ENCODE data around the gene RGS19. TPM values are rescaled to one million over a fixed set of nuclear protein-coding genes. Genes with fewer than 3 reads are reported as not detected.
A peak's percentile ranks its signal among the peaks of the same experiment; 100 is the strongest.
"Not testable (repeated sequence)": the region's sequence is repeated elsewhere in the genome, so short reads cannot be mapped to it uniquely, and the experiment has no call there.

Gene RGS19
- total and polyA plus RNA-seq, 2 donors: 27.2 to 42.8 TPM

DNA sequence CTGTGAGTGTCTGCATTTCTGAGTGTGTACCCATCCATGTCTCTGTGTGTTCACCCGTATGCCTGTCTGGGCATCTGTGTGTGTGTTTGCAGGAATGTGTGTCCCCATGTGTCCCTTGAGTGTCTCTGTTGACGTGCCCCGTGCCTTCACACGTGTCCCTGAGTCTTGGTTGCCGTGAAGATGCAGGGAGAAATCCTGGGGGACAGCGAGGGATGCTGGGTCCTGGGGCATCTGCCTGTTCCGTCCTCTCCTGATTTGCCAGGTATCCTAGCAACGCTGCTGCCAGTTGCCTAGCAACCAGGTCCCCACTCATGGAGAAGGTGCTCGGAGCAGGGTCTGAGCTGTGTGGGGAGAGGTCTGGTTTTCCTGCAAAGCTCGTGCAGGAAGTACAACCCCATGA lies 10.8 kb upstream of the RGS19 start:
- Histone ChIP-seq H3K27me3 (ENCODE audit: control insufficient read depth in 2 of 2, insufficient read depth in 1 of 2, low read length in 1 of 2) (peaks cover 6 to 37% of the 10 kb centered on the region in 2 donors), H3K4me1 (ENCODE audit: control insufficient read depth in 2 of 2, insufficient read depth in 2 of 2, low read length in 2 of 2) (peaks cover 0 to 6% of the 10 kb centered on the region in 2 donors), H3K9me3 (ENCODE audit: control insufficient read depth in 2 of 2, insufficient read depth in 1 of 2, low read length in 1 of 2) (peaks cover 3 to 17% of the 10 kb centered on the region in 2 donors), H3K4me3 (ENCODE audit: low read length in 2 of 2) (no peak overlapping the region), H3K36me3 (ENCODE audit: control insufficient read depth in 2 of 2, insufficient read depth in 2 of 2, low read length in 1 of 2) (no peaks in the 10 kb centered on the region), H3K27ac (ENCODE audit: low read depth in 1 of 2, low read length in 1 of 2) (no peak overlapping the region)
- 94% methylated on average over 10 of the region's 10 CpGs for WGBS
- no peak for DNase-seq (ENCODE audit: low read depth in 6 of 9, low spot score in 9 of 9)

DNA sequence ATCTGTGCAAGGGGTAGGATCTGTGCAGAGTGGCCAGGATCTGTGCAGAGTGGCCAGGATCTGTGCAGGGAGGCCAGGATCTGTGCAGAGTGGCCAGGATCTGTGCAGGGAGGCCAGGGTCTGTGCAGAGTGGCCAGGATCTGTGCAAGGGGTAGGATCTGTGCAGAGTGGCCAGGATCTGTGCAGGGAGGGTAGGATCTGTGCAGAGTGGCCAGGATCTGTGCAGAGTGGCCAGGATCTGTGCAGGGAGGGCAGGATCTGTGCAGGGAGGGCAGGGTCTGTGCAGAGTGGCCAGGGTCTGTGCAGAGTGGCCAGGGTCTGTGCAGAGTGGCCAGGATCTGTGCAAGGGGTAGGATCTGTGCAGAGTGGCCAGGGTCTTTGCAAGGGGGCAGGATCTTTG lies 9.3 kb upstream of the RGS19 start:
- H3K4me3 ChIP-seq (ENCODE audit: low read length in 2 of 2); DNase-seq (ENCODE audit: low read depth in 6 of 9, low spot score in 9 of 9); H3K27ac ChIP-seq (ENCODE audit: low read depth in 1 of 2, low read length in 1 of 2); H3K36me3 ChIP-seq (ENCODE audit: control insufficient read depth in 2 of 2, insufficient read depth in 2 of 2, low read length in 1 of 2): not testable (repeated sequence)
- H3K27me3 ChIP-seq (ENCODE audit: control insufficient read depth in 2 of 2, insufficient read depth in 1 of 2, low read length in 1 of 2): peaks cover 22 to 53% of the 10 kb centered on the region in 2 donors
- peaks cover 8 to 14% of the 10 kb centered on the region in 2 donors for H3K4me1 ChIP-seq (ENCODE audit: control insufficient read depth in 2 of 2, insufficient read depth in 2 of 2, low read length in 2 of 2)
- H3K9me3 ChIP-seq (ENCODE audit: control insufficient read depth in 2 of 2, insufficient read depth in 1 of 2, low read length in 1 of 2): peaks cover 3 to 17% of the 10 kb centered on the region in 2 donors

DNA sequence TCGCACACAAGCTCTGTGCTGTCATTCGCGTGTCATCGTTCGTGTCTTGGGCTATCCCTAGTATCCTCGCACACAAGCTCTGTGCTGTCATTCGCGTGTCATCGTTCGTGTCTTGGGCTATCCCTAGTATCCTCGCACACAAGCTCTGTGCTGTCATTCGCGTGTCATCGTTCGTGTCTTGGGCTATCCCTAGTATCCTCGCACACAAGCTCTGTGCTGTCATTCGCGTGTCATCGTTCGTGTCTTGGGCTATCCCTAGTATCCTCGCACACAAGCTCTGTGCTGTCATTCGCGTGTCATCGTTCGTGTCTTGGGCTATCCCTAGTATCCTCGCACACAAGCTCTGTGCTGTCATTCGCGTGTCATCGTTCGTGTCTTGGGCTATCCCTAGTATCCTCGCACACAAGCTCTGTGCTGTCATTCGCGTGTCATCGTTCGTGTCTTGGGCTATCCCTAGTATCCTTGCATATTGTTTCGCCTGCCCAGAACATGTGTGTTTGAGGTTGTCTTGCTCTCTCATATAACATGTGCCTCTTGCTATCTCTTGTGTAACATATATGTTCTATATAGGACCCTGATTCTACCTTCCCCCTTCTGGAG lies 8.0 kb upstream of the RGS19 start:
- Histone ChIP-seq H3K27me3 (ENCODE audit: control insufficient read depth in 2 of 2, insufficient read depth in 1 of 2, low read length in 1 of 2) (peaks cover 31 to 61% of the 10 kb centered on the region in 2 donors), H3K9me3 (ENCODE audit: control insufficient read depth in 2 of 2, insufficient read depth in 1 of 2, low read length in 1 of 2) (peaks cover 3 to 22% of the 10 kb centered on the region in 2 donors), H3K4me1 (ENCODE audit: control insufficient read depth in 2 of 2, insufficient read depth in 2 of 2, low read length in 2 of 2) (peaks cover 14 to 24% of the 10 kb centered on the region in 2 donors)
- H3K36me3 ChIP-seq (ENCODE audit: control insufficient read depth in 2 of 2, insufficient read depth in 2 of 2, low read length in 1 of 2); H3K4me3 ChIP-seq (ENCODE audit: low read length in 2 of 2); DNase-seq (ENCODE audit: low read depth in 6 of 9, low spot score in 9 of 9); H3K27ac ChIP-seq (ENCODE audit: low read depth in 1 of 2, low read length in 1 of 2): not testable (repeated sequence)
- WGBS: over 99% methylated on average over 6 of the region's 36 CpGs

DNA sequence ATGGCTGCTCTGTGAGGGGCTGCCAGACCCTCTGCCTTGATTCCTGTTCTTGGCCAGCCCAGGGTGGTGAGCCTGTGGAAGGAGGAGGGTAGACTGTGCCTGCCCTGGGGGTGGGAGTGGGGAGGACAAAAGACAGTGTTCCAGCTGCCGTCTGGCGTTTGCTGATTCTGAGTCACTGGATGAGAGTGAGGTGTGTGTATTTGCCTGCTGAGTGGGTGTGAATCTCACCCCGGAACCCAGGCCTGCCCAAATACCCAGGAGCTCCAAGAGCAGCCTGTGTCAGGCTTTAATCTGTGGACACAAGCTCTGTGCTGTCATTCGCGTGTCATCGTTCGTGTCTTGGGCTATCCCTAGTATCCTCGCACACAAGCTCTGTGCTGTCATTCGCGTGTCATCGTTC lies 7.5 kb upstream of the RGS19 start:
- H3K4me3 ChIP-seq (ENCODE audit: low read length in 2 of 2): no peak overlapping the region
- H3K27ac ChIP-seq (ENCODE audit: low read depth in 1 of 2, low read length in 1 of 2): no peak overlapping the region
- DNase-seq (ENCODE audit: low read depth in 6 of 9, low spot score in 9 of 9): no peak
- H3K27me3 ChIP-seq (ENCODE audit: control insufficient read depth in 2 of 2, insufficient read depth in 1 of 2, low read length in 1 of 2): peaks cover 31 to 64% of the 10 kb centered on the region in 2 donors
- H3K4me1 ChIP-seq (ENCODE audit: control insufficient read depth in 2 of 2, insufficient read depth in 2 of 2, low read length in 2 of 2): peaks cover 16 to 24% of the 10 kb centered on the region in 2 donors
- H3K9me3 ChIP-seq (ENCODE audit: control insufficient read depth in 2 of 2, insufficient read depth in 1 of 2, low read length in 1 of 2): peaks cover 3 to 22% of the 10 kb centered on the region in 2 donors
- WGBS: 97% methylated on average over 10 of the region's 11 CpGs
- H3K36me3 ChIP-seq (ENCODE audit: control insufficient read depth in 2 of 2, insufficient read depth in 2 of 2, low read length in 1 of 2): no peaks in the 10 kb centered on the region

- no peaks in the 10 kb centered on the region for H3K36me3 ChIP-seq (ENCODE audit: control insufficient read depth in 2 of 2, insufficient read depth in 2 of 2, low read length in 1 of 2)
- peaks cover 36 to 83% of the 10 kb centered on the region in 2 donors for H3K27me3 ChIP-seq (ENCODE audit: control insufficient read depth in 2 of 2, insufficient read depth in 1 of 2, low read length in 1 of 2)
- H3K4me1 ChIP-seq (ENCODE audit: control insufficient read depth in 2 of 2, insufficient read depth in 2 of 2, low read length in 2 of 2): peaks cover 16 to 40% of the 10 kb centered on the region in 2 donors
- no peak overlapping the region for H3K4me3 ChIP-seq (ENCODE audit: low read length in 2 of 2)
- DNase-seq (ENCODE audit: low read depth in 6 of 9, low spot score in 9 of 9): no peak
- H3K27ac ChIP-seq (ENCODE audit: low read depth in 1 of 2, low read length in 1 of 2): no peak overlapping the region
- peaks cover 3 to 22% of the 10 kb centered on the region in 2 donors for H3K9me3 ChIP-seq (ENCODE audit: control insufficient read depth in 2 of 2, insufficient read depth in 1 of 2, low read length in 1 of 2)
- WGBS: 28% methylated on average over 23 of the region's 23 CpGs
These were observed 5.4 kb upstream of the RGS19 start for GRCh38 chr20:64084685-64085152.

DNA sequence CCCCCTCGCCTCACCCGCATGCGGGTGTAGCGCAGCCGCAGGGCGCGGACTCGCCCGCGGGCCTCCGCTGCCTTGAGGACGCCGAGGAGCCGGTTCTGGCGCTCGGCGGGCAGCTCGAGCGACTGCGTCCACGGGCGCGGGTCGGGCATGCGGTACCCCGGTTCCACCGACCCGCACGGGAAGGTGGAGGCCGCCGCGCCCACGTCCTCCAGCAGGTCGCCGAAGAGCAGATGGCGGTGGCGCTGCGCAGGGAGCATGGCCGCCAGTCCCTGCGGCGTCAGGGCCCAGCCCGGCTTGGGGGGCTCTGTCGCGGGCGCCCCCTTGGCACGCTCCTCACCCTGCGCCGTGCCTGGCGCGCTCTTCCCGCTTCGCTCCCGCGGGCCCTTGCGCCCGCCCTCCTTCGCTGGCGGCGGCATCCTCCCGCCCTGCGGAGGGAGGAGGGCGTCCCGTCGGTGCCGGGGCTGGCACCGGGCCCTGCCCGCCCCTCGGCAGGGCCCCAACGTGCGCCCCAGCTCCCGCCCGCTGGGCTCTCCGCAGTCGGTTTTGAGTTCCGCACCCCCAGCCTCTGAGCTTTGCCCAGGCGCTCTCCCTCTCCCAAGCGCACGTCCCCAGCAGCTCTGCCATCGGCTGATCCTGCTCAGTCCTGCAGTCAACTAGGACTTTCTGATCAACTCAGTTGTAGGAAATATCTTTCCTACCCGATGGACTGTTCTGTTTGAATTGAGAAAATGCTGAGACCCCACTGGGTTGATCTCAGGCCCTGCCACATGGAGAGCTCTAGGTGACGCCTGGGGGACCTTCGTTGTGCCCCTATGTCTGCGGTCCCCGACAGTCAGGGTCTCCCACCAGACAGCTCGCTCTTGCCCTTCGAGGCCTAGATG lies 4.7 kb upstream of the RGS19 start, which contains the start of gene LKAAEAR1:
TSS of gene LKAAEAR1 (minus strand) at position 595 of the 881 bp plus-strand sequence. CDS start at position 416, 179 bp downstream.
- peaks cover 18 to 43% of the 10 kb centered on the region in 2 donors for H3K4me1 ChIP-seq (ENCODE audit: control insufficient read depth in 2 of 2, insufficient read depth in 2 of 2, low read length in 2 of 2)
- peaks cover 3 to 22% of the 10 kb centered on the region in 2 donors for H3K9me3 ChIP-seq (ENCODE audit: control insufficient read depth in 2 of 2, insufficient read depth in 1 of 2, low read length in 1 of 2)
- DNase-seq (ENCODE audit: low read depth in 6 of 9, low spot score in 9 of 9): no peak
- 2% methylated on average over 86 of the region's 86 CpGs for WGBS
- H3K27ac ChIP-seq (ENCODE audit: low read depth in 1 of 2, low read length in 1 of 2): no peak within 1 kb of the TSS
- no peaks in the 10 kb centered on the region for H3K36me3 ChIP-seq (ENCODE audit: control insufficient read depth in 2 of 2, insufficient read depth in 2 of 2, low read length in 1 of 2)
- peak within 1 kb of the TSS; percentile 13 to 60 for H3K4me3 ChIP-seq (ENCODE audit: low read length in 2 of 2)
- H3K27me3 ChIP-seq (ENCODE audit: control insufficient read depth in 2 of 2, insufficient read depth in 1 of 2, low read length in 1 of 2): peaks cover 36 to 85% of the 10 kb centered on the region in 2 donors

DNA sequence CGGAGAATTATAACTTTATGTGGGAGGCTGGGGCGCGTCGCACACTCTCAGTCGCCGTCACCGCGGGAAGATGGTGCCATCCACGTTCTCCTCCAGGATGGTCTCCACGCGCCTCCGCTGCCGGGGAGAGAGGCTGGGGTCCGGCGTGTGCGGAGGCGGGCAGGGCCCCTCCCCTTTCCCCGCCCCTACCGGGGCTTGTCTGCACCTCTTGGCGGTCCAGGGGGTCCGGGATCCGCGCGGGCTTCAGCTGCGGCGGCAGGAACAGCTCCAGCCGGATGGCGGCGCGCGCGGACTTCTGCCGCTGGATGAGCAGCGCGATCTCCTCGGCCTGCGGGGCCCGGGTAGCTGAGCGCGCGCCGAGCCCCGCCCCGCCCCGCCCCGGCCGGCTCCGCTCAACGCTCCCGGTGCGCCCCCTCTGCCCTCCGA lies 4.1 kb upstream of the RGS19 start:
- Histone ChIP-seq H3K36me3 (ENCODE audit: control insufficient read depth in 2 of 2, insufficient read depth in 2 of 2, low read length in 1 of 2) (no peaks in the 10 kb centered on the region), H3K4me1 (ENCODE audit: control insufficient read depth in 2 of 2, insufficient read depth in 2 of 2, low read length in 2 of 2) (peaks cover 24 to 50% of the 10 kb centered on the region in 2 donors), H3K27ac (ENCODE audit: low read depth in 1 of 2, low read length in 1 of 2) (no peak overlapping the region), H3K4me3 (ENCODE audit: low read length in 2 of 2) (peak overlapping the region; percentile 13 to 60), H3K9me3 (ENCODE audit: control insufficient read depth in 2 of 2, insufficient read depth in 1 of 2, low read length in 1 of 2) (peaks cover 3 to 22% of the 10 kb centered on the region in 2 donors), H3K27me3 (ENCODE audit: control insufficient read depth in 2 of 2, insufficient read depth in 1 of 2, low read length in 1 of 2) (peaks cover 36 to 85% of the 10 kb centered on the region in 2 donors)
- under 1% methylated on average over 52 of the region's 52 CpGs for WGBS
- peak in 3 of 9 donors; percentile 66 to 80 (median 68) for DNase-seq (ENCODE audit: low read depth in 6 of 9, low spot score in 9 of 9)

DNA sequence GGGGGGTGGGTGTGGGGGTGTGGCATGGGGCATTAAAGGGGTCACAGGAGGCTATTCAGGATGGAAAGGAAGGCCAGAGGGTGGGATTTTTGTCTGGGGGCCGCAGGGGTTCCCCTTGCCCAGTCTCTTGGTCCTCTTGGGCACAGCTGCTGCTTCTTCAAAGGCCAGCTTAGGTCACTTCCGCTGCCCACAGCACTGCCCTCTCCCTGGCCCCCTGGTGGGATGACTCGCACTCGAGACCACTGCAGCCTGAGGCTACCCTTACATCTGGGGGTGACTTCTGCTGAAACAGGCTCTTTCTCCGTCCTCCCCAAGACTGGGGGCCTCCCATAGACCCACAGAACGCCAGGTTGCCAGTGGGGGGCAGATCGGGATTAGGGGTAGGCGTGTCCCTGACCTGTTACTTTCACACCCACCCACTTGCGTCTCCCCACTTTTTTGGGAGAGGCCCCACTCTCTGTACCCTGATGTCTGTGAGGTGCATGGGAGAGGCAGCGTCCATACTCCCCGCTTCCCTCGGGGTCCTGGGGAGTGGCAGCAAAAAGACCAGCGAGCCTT lies 3.6 kb upstream of the RGS19 start:
- Histone ChIP-seq H3K4me1 (ENCODE audit: control insufficient read depth in 2 of 2, insufficient read depth in 2 of 2, low read length in 2 of 2) (peaks cover 29 to 55% of the 10 kb centered on the region in 2 donors), H3K36me3 (ENCODE audit: control insufficient read depth in 2 of 2, insufficient read depth in 2 of 2, low read length in 1 of 2) (no peaks in the 10 kb centered on the region), H3K27me3 (ENCODE audit: control insufficient read depth in 2 of 2, insufficient read depth in 1 of 2, low read length in 1 of 2) (peaks cover 36 to 81% of the 10 kb centered on the region in 2 donors), H3K4me3 (ENCODE audit: low read length in 2 of 2) (peak overlapping the region in 1 of 2 donors; percentile 13), H3K9me3 (ENCODE audit: control insufficient read depth in 2 of 2, insufficient read depth in 1 of 2, low read length in 1 of 2) (peaks cover 3 to 20% of the 10 kb centered on the region in 2 donors), H3K27ac (ENCODE audit: low read depth in 1 of 2, low read length in 1 of 2) (no peak overlapping the region)
- 18% methylated on average over 13 of the region's 13 CpGs for WGBS
- no peak for DNase-seq (ENCODE audit: low read depth in 6 of 9, low spot score in 9 of 9)

Data from thymus (tissue), 11 donors.